NB4 (cell line): Measurements from ENCODE around the gene AQP7.

Source experiments
- MYC ChIP-seq: IDR thresholded peaks from 2 replicates; pipeline ENCODE4 v1.6.1; 2011; ENCODE audit warnings: low read depth, low read length
- POLR2A ChIP-seq: IDR thresholded peaks from 2 replicates; pipeline ENCODE4 v1.6.1; 2011; ENCODE audit warnings: mild to moderate bottlenecking; ENCODE audit not compliant: insufficient read length; ENCODE audit errors: extremely low read depth
- TF ChIP-seq, protein P1 (sequence below): IDR thresholded peaks from one replicate; pipeline ENCODE4 v1.5.1; 2012; ENCODE audit warnings: low read depth, low read length
- TF ChIP-seq, protein P2 (sequence below): IDR thresholded peaks from 2 replicates; pipeline ENCODE4 v1.6.1; 2011; ENCODE audit warnings: low read depth, low read length

DNA sequence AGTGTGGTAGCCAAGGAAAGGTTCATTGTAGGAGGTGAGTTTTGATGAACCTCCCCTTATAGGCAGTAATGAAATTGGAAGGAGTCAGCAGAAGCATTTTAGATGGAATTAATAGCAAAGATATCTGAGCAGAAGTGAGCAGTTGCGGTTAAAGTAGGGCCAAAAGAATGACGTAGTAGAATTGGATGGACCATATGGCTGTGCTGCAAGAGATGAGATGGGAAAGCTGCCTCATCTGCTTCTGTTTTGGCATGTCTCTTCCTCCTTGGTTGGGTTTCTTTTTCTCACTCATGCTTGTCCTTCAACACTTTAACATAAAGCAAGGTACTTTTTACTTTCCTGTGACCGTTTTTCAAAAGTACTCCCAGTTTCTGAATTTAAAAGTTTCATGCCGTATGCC is 55.8 kb downstream of the AQP7 start:
- TF ChIP-seq, protein P1, sequence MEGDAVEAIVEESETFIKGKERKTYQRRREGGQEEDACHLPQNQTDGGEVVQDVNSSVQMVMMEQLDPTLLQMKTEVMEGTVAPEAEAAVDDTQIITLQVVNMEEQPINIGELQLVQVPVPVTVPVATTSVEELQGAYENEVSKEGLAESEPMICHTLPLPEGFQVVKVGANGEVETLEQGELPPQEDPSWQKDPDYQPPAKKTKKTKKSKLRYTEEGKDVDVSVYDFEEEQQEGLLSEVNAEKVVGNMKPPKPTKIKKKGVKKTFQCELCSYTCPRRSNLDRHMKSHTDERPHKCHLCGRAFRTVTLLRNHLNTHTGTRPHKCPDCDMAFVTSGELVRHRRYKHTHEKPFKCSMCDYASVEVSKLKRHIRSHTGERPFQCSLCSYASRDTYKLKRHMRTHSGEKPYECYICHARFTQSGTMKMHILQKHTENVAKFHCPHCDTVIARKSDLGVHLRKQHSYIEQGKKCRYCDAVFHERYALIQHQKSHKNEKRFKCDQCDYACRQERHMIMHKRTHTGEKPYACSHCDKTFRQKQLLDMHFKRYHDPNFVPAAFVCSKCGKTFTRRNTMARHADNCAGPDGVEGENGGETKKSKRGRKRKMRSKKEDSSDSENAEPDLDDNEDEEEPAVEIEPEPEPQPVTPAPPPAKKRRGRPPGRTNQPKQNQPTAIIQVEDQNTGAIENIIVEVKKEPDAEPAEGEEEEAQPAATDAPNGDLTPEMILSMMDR = no peak
- no peak for TF ChIP-seq POLR2A
- TF ChIP-seq, protein P2, sequence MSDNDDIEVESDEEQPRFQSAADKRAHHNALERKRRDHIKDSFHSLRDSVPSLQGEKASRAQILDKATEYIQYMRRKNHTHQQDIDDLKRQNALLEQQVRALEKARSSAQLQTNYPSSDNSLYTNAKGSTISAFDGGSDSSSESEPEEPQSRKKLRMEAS = no peak
- TF ChIP-seq MYC = no peak
